Parathyroid adenoma (tissue), 2 donors: ENCODE results near the gene CPN1.
A peak's percentile ranks its signal among the peaks of the same experiment; 100 is the strongest.

ENCODE experiments used
- H2AFZ ChIP-seq: fragments of 300-600 bp; sonication (generic); one replicate; pipeline ENCODE4 v1.7.0; 2017; ENCODE audit warnings: antibody characterized with exemption, mild to moderate bottlenecking
- H3K27ac ChIP-seq: fragments of 300-600 bp; sonication (generic); one replicate; pipeline ENCODE4 v1.7.0; 2017
- H3K27me3 ChIP-seq: fragments of 300-600 bp; sonication (generic); one replicate; pipeline ENCODE4 v1.7.0; 2017; ENCODE audit warnings: low read length; ENCODE audit not compliant: control insufficient read depth, insufficient read depth
- H3K36me3 ChIP-seq: fragments of 300-600 bp; sonication (generic); one replicate; pipeline ENCODE4 v1.7.0; 2017; ENCODE audit warnings: low read length; ENCODE audit not compliant: control insufficient read depth, insufficient read depth
- H3K4me1 ChIP-seq: fragments of 300-600 bp; sonication (generic); one replicate; pipeline ENCODE4 v1.7.0; 2017; ENCODE audit warnings: control low read depth
- H3K4me2 ChIP-seq: fragments of 300-600 bp; sonication (generic); one replicate; pipeline ENCODE4 v1.7.0; 2017; ENCODE audit warnings: low read length
- H3K4me3 ChIP-seq: fragments of 300-600 bp; sonication (generic); one replicate; pipeline ENCODE4 v1.7.0; 2017; ENCODE audit warnings: low read depth, low read length
- H3K79me2 ChIP-seq: fragments of 300-600 bp; sonication (generic); one replicate; pipeline ENCODE4 v1.7.0; 2017; ENCODE audit warnings: control low read depth
- H3K9ac ChIP-seq: fragments of 300-600 bp; sonication (generic); one replicate; pipeline ENCODE4 v1.7.0; 2017; ENCODE audit warnings: mild to moderate bottlenecking
- H3K9me3 ChIP-seq: fragments of 300-600 bp; sonication (generic); one replicate; pipeline ENCODE4 v1.7.0; 2017; ENCODE audit warnings: low read length; ENCODE audit not compliant: control insufficient read depth
- CTCF ChIP-seq: fragments of 300-600 bp; sonication (generic); IDR thresholded peaks from one replicate; pipeline ENCODE4 v1.7.0; 2017; ENCODE audit warnings: antibody characterized with exemption, mild to moderate bottlenecking
- donor health status: primary hyperparathyroidism.

Gene CPN1

GRCh38 chr10:100114460-100114859 lies 32.8 kb upstream of the CPN1 start:
- Histone ChIP-seq H3K27ac (no peak overlapping the region), H3K79me2 (no peaks in the 10 kb centered on the region), H3K4me3 (no peak overlapping the region), H3K9ac (no peak overlapping the region), H3K27me3 (no peaks in the 10 kb centered on the region), H3K4me2 (no peak overlapping the region), H3K4me1 (no peaks in the 10 kb centered on the region), H3K9me3 (no peaks in the 10 kb centered on the region), H3K36me3 (no peaks in the 10 kb centered on the region), H2AFZ (no peak overlapping the region)
- no peak for TF ChIP-seq CTCF

- H3K4me1 ChIP-seq: no peaks in the 10 kb centered on the region
- no peak for TF ChIP-seq CTCF
- H3K9me3 ChIP-seq: no peaks in the 10 kb centered on the region
- no peaks in the 10 kb centered on the region for H3K27me3 ChIP-seq
- no peak overlapping the region for H3K9ac ChIP-seq
- H3K36me3 ChIP-seq: no peaks in the 10 kb centered on the region
- no peak overlapping the region for H3K27ac ChIP-seq
- no peaks in the 10 kb centered on the region for H3K79me2 ChIP-seq
- no peak overlapping the region for H3K4me3 ChIP-seq
- H3K4me2 ChIP-seq: no peak overlapping the region
- H2AFZ ChIP-seq: peak overlapping the region; percentile 48
Observed at GRCh38 chr10:100109670-100110069, 28.0 kb upstream of the CPN1 start.

GRCh38 chr10:100106865-100107264 lies 25.2 kb upstream of the CPN1 start:
- Histone ChIP-seq H3K4me2 (no peak overlapping the region), H3K27me3 (no peaks in the 10 kb centered on the region), H3K79me2 (no peaks in the 10 kb centered on the region), H3K9me3 (no peaks in the 10 kb centered on the region), H3K4me3 (no peak overlapping the region), H3K4me1 (no peaks in the 10 kb centered on the region), H3K9ac (no peak overlapping the region), H3K36me3 (no peaks in the 10 kb centered on the region), H3K27ac (no peak overlapping the region), H2AFZ (no peak overlapping the region)
- TF ChIP-seq CTCF: no peak

- Histone ChIP-seq H3K36me3 (no peaks in the 10 kb centered on the region), H3K4me2 (no peak overlapping the region), H3K9me3 (no peaks in the 10 kb centered on the region), H3K79me2 (no peaks in the 10 kb centered on the region), H2AFZ (no peak overlapping the region), H3K27ac (no peak overlapping the region), H3K4me3 (no peak overlapping the region), H3K9ac (no peak overlapping the region), H3K4me1 (no peaks in the 10 kb centered on the region), H3K27me3 (no peaks in the 10 kb centered on the region)
- no peak for TF ChIP-seq CTCF
Observed at GRCh38 chr10:100104300-100104699, 22.6 kb upstream of the CPN1 start.

GRCh38 chr10:100103581-100103980 lies 21.9 kb upstream of the CPN1 start:
- Histone ChIP-seq H3K9ac (no peak overlapping the region), H3K36me3 (no peaks in the 10 kb centered on the region), H3K79me2 (no peaks in the 10 kb centered on the region), H3K27me3 (no peaks in the 10 kb centered on the region), H3K4me1 (no peaks in the 10 kb centered on the region), H3K27ac (no peak overlapping the region), H3K4me3 (no peak overlapping the region), H3K4me2 (no peak overlapping the region), H3K9me3 (no peaks in the 10 kb centered on the region), H2AFZ (no peak overlapping the region)
- TF ChIP-seq CTCF: no peak
